ENCODE measurements around the gene GSKIP. TPM values are rescaled to one million over a fixed set of nuclear protein-coding genes. Genes with fewer than 3 reads are reported as not detected.

GSKIP gene
- total and polyA plus RNA-seq, 7 donors: 13.2 to 251 (median 30.7) TPM

GRCh38 chr14:96398921-96399320 lies 35.6 kb downstream of the GSKIP start:
- intact Hi-C loops (cut with DNase I): no loop called here
- Histone ChIP-seq H3K9me3 (no peaks in the 10 kb centered on the region), H3K27ac (no peak overlapping the region), H3K36me3 (no peaks in the 10 kb centered on the region), H3K4me1 (no peaks in the 10 kb centered on the region), H3K27me3 (no peaks in the 10 kb centered on the region), H3K4me3 (no peak overlapping the region)
- DNase-seq: no peak
- 78 to 86% methylated on average over 5 of the region's 5 CpGs for WGBS, 2 donors
- TF ChIP-seq, protein P1, sequence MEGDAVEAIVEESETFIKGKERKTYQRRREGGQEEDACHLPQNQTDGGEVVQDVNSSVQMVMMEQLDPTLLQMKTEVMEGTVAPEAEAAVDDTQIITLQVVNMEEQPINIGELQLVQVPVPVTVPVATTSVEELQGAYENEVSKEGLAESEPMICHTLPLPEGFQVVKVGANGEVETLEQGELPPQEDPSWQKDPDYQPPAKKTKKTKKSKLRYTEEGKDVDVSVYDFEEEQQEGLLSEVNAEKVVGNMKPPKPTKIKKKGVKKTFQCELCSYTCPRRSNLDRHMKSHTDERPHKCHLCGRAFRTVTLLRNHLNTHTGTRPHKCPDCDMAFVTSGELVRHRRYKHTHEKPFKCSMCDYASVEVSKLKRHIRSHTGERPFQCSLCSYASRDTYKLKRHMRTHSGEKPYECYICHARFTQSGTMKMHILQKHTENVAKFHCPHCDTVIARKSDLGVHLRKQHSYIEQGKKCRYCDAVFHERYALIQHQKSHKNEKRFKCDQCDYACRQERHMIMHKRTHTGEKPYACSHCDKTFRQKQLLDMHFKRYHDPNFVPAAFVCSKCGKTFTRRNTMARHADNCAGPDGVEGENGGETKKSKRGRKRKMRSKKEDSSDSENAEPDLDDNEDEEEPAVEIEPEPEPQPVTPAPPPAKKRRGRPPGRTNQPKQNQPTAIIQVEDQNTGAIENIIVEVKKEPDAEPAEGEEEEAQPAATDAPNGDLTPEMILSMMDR (IDR thresholded peaks at IDR 0.05): no peak
- no peak for TF ChIP-seq POLR2AphosphoS5 (IDR thresholded peaks at IDR 0.05)
- TF ChIP-seq EP300 (IDR thresholded peaks at IDR 0.05): no peak
- TF ChIP-seq POLR2A (IDR thresholded peaks at IDR 0.05): no peak

DNA sequence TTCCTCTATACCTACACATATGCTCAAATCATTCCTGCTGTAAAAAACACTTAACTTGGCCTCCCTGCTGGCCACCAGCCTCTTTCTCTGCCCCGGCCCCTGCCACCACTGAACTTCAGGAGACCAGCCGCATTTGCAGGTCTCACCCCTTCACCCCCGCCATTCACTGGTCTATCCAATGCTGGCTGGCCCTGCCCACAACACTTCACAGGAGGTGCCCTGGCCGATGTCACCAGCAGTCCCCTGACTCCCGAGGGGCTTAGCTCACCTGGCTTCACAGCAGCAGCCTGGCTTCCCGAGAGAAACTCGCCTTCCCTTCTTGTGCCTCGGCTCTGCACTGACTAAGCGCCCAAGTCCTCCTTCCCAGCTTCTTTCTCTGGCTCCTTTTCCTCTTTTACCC lies 36.1 kb downstream of the GSKIP start:
- Histone ChIP-seq H3K36me3 (no peaks in the 10 kb centered on the region), H3K27ac (no peak overlapping the region), H3K4me1 (no peaks in the 10 kb centered on the region), H3K9me3 (no peaks in the 10 kb centered on the region), H3K27me3 (no peaks in the 10 kb centered on the region), H3K4me3 (no peak overlapping the region)
- intact Hi-C loops (cut with DNase I): no loop called here
- TF ChIP-seq EP300 (IDR thresholded peaks at IDR 0.05): no peak
- TF ChIP-seq, protein P1 (IDR thresholded peaks at IDR 0.05): no peak
- no peak for TF ChIP-seq POLR2A (IDR thresholded peaks at IDR 0.05)
- TF ChIP-seq POLR2AphosphoS5 (IDR thresholded peaks at IDR 0.05): no peak
- 93% methylated on average over 9 of the region's 9 CpGs for WGBS, 2 donors
- DNase-seq: no peak

GRCh38 chr14:96400495-96400894 lies 37.2 kb downstream of the GSKIP start:
- no peaks in the 10 kb centered on the region for H3K27me3 ChIP-seq
- H3K4me1 ChIP-seq: no peaks in the 10 kb centered on the region
- DNase-seq: no peak
- intact Hi-C loops (cut with DNase I): no loop called here
- no peak for TF ChIP-seq POLR2A (IDR thresholded peaks at IDR 0.05)
- TF ChIP-seq, protein P1 (IDR thresholded peaks at IDR 0.05): no peak
- no peak for TF ChIP-seq POLR2AphosphoS5 (IDR thresholded peaks at IDR 0.05)
- no peak for TF ChIP-seq EP300 (IDR thresholded peaks at IDR 0.05)
- H3K9me3 ChIP-seq: no peaks in the 10 kb centered on the region
- H3K27ac ChIP-seq: no peak overlapping the region
- H3K36me3 ChIP-seq: no peaks in the 10 kb centered on the region
- no peak overlapping the region for H3K4me3 ChIP-seq
- WGBS, 2 donors: 81 to 91% methylated on average over 5 of the region's 5 CpGs

- DNase-seq: no peak
- WGBS, 2 donors: 81 to 91% methylated on average over 3 of the region's 3 CpGs
- Histone ChIP-seq H3K9me3 (no peaks in the 10 kb centered on the region), H3K36me3 (no peaks in the 10 kb centered on the region), H3K4me1 (no peaks in the 10 kb centered on the region), H3K27me3 (no peaks in the 10 kb centered on the region), H3K27ac (no peak overlapping the region), H3K4me3 (no peak overlapping the region)
- intact Hi-C loops (cut with DNase I): no loop called here
- TF ChIP-seq, protein P1 (IDR thresholded peaks at IDR 0.05): no peak
- TF ChIP-seq POLR2AphosphoS5 (IDR thresholded peaks at IDR 0.05) (no peak), EP300 (IDR thresholded peaks at IDR 0.05) (no peak), POLR2A (IDR thresholded peaks at IDR 0.05) (no peak)
These were observed 40.1 kb downstream of the GSKIP start for GRCh38 chr14:96403409-96403808.

DNA sequence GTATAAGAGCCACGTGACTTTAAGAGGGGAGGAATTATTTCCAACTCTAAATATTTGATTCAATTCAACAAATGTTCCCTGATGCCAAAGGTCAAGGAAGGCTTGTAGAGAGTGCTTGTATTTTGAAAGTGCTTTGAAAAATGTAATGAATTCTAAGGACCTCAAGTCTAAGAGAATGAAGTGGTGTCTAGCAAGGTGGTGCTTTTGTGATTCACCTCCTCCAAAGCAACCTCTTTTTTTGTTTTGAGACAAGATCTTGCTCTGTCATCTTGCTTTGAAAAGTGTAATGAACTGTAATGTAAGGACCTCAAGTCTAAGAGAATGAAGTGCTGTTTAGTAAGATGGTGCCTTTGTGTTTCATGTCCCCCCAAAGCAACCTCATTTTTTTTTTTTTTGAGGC lies 42.4 kb downstream of the GSKIP start:
- DNase-seq: no peak
- H3K36me3 ChIP-seq: no peaks in the 10 kb centered on the region
- no peaks in the 10 kb centered on the region for H3K4me1 ChIP-seq
- 68 to 78% methylated on average over 1 of the region's 1 CpG for WGBS, 2 donors
- TF ChIP-seq POLR2A (IDR thresholded peaks at IDR 0.05): no peak
- no peak for TF ChIP-seq EP300 (IDR thresholded peaks at IDR 0.05)
- TF ChIP-seq, protein P1 (IDR thresholded peaks at IDR 0.05): no peak
- TF ChIP-seq POLR2AphosphoS5 (IDR thresholded peaks at IDR 0.05): no peak
- H3K27me3 ChIP-seq: no peaks in the 10 kb centered on the region
- intact Hi-C loops (cut with DNase I): no loop called here
- no peak overlapping the region for H3K27ac ChIP-seq
- no peak overlapping the region for H3K4me3 ChIP-seq
- no peaks in the 10 kb centered on the region for H3K9me3 ChIP-seq

Data from sigmoid colon (tissue), 7 donors.